Stomach (tissue), 4 donors: ENCODE results near the gene CLEC4G.

Experiments used
- CTCF ChIP-seq, 7 experiments: fragments of 450-650 bp in 4 of 7; fragments of 200-600 bp in 3 of 7; sonication (generic) in 3 of 7; IDR thresholded peaks; one replicate each; pipeline ENCODE4 v1.5.1; 2016 to 2019; ENCODE audit warnings: antibody characterized with exemption in 7 of 7, control low read depth in 2 of 7, mild to moderate bottlenecking in 1 of 7
- POLR2A ChIP-seq, 4 donors: fragments of 450-650 bp; IDR thresholded peaks; one replicate each; pipeline ENCODE4 v1.6.1; 2016; ENCODE audit warnings: antibody characterized with exemption in 4 of 4, control low read depth in 2 of 4, mild to moderate bottlenecking in 1 of 4, moderate library complexity in 1 of 4

- TF ChIP-seq CTCF (IDR thresholded peaks at IDR 0.05): no peak
- no peak for TF ChIP-seq POLR2A (IDR thresholded peaks at IDR 0.05)
These were observed 33.3 kb downstream of the CLEC4G start for GRCh38 chr19:7698583-7698982.
